ENCODE data around the gene TAF7L.

Gene TAF7L

DNA sequence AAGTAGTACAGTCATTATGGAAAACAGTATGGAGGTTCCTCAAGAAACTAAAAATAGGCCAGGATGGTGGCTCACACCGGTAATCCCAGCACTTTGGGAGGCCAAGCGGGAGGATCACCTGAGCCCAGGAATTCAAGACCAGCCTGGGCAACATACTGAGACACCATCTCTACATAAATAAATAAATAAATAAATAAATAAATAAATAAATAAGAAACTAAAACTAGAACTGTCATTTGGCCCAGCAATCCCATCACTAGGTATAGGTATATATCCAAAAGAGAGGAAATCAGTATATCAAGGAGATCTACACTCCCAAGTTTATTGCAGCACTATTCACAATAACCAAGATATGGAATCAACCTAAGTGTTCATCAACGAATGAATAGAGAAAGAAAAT is 4.5 kb upstream of the TAF7L start (continued):
- TF ChIP-seq, protein P1, sequence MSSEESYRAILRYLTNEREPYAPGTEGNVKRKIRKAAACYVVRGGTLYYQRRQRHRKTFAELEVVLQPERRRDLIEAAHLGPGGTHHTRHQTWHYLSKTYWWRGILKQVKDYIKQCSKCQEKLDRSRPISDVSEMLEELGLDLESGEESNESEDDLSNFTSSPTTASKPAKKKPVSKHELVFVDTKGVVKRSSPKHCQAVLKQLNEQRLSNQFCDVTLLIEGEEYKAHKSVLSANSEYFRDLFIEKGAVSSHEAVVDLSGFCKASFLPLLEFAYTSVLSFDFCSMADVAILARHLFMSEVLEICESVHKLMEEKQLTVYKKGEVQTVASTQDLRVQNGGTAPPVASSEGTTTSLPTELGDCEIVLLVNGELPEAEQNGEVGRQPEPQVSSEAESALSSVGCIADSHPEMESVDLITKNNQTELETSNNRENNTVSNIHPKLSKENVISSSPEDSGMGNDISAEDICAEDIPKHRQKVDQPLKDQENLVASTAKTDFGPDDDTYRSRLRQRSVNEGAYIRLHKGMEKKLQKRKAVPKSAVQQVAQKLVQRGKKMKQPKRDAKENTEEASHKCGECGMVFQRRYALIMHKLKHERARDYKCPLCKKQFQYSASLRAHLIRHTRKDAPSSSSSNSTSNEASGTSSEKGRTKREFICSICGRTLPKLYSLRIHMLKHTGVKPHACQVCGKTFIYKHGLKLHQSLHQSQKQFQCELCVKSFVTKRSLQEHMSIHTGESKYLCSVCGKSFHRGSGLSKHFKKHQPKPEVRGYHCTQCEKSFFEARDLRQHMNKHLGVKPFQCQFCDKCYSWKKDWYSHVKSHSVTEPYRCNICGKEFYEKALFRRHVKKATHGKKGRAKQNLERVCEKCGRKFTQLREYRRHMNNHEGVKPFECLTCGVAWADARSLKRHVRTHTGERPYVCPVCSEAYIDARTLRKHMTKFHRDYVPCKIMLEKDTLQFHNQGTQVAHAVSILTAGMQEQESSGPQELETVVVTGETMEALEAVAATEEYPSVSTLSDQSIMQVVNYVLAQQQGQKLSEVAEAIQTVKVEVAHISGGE (tag by site-specific recombination; conservative IDR thresholded peaks at IDR 0.05; ENCODE audit: low read depth) = peak; percentile 53; the same call in 1 of the 2 replicates
- TF ChIP-seq ZNF560 (tag by site-specific recombination; IDR thresholded peaks at IDR 0.05; ENCODE audit: borderline replicate concordance) = 0 out of 2 replicates have a peak, but pooled peaks have one; percentile 35
- peak; percentile 66 for TF ChIP-seq ZNF555 (tag by site-specific recombination; conservative IDR thresholded peaks at IDR 0.05)
- peak; percentile 22; the same call in 1 of the 2 replicates for TF ChIP-seq ZNF654 (tag by site-specific recombination; IDR thresholded peaks at IDR 0.05; ENCODE audit: low read depth)
- TF ChIP-seq ZNF623 (tag by site-specific recombination; IDR thresholded peaks at IDR 0.05) = peak; percentile 47; the same call in 1 of the 2 replicates
- 0 out of 2 replicates have a peak, but pooled peaks have one; percentile 35 for TF ChIP-seq ZXDB (tag by site-specific recombination; IDR thresholded peaks at IDR 0.05)

DNA sequence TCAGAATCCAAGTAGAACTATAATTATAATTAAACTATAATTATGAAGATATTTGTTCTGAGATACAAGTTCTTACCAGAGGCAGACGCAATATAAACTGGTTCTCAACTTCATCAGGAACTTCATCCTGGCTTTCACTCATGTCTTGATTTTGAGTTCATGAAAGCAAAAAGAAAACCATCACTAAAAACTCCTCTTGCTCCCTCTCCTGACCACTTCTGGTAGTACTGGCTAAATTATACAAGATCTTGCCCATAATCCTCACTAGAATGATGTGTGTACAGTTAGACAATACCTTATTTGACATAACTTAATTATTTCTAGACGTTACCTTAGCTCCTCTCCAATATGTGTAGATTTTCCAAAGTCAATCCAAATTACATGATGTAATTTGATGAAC is 3.7 kb downstream of the TAF7L start:
- no peak overlapping the region for H3K27ac ChIP-seq (ENCODE audit: extremely low read depth, low read depth, low read length)
- H3K4me1 ChIP-seq (ENCODE audit: control insufficient read depth, insufficient read depth, low read length) = no peaks in the 10 kb centered on the region; the same call in 1 of the 2 replicates
- H3K4me3 ChIP-seq (ENCODE audit: low read depth, low read length) = no peak overlapping the region
- no peaks in the 10 kb centered on the region for H3K36me3 ChIP-seq (ENCODE audit: control insufficient read depth in 2 of 2, insufficient read depth in 1 of 2, low read length in 2 of 2)
- CTCF ChIA-PET = interaction anchor here (0.5 to 2.6 kb wide), 18 partner anchors 8 to 772 kb away, joined by 3 to 9 read pairs (median 4); no protein-coding TSS in a partner anchor
- TF ChIP-seq ZNF654 (tag by site-specific recombination; IDR thresholded peaks at IDR 0.05; ENCODE audit: low read depth) = peak; percentile 80
- no peak for TF ChIP-seq ZFHX2 (tag by site-specific recombination; conservative IDR thresholded peaks at IDR 0.05)
- TF ChIP-seq, protein P2, sequence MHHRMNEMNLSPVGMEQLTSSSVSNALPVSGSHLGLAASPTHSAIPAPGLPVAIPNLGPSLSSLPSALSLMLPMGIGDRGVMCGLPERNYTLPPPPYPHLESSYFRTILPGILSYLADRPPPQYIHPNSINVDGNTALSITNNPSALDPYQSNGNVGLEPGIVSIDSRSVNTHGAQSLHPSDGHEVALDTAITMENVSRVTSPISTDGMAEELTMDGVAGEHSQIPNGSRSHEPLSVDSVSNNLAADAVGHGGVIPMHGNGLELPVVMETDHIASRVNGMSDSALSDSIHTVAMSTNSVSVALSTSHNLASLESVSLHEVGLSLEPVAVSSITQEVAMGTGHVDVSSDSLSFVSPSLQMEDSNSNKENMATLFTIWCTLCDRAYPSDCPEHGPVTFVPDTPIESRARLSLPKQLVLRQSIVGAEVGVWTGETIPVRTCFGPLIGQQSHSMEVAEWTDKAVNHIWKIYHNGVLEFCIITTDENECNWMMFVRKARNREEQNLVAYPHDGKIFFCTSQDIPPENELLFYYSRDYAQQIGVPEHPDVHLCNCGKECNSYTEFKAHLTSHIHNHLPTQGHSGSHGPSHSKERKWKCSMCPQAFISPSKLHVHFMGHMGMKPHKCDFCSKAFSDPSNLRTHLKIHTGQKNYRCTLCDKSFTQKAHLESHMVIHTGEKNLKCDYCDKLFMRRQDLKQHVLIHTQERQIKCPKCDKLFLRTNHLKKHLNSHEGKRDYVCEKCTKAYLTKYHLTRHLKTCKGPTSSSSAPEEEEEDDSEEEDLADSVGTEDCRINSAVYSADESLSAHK (tag by site-specific recombination; IDR thresholded peaks at IDR 0.05) = no peak
- TF ChIP-seq, protein P3, sequence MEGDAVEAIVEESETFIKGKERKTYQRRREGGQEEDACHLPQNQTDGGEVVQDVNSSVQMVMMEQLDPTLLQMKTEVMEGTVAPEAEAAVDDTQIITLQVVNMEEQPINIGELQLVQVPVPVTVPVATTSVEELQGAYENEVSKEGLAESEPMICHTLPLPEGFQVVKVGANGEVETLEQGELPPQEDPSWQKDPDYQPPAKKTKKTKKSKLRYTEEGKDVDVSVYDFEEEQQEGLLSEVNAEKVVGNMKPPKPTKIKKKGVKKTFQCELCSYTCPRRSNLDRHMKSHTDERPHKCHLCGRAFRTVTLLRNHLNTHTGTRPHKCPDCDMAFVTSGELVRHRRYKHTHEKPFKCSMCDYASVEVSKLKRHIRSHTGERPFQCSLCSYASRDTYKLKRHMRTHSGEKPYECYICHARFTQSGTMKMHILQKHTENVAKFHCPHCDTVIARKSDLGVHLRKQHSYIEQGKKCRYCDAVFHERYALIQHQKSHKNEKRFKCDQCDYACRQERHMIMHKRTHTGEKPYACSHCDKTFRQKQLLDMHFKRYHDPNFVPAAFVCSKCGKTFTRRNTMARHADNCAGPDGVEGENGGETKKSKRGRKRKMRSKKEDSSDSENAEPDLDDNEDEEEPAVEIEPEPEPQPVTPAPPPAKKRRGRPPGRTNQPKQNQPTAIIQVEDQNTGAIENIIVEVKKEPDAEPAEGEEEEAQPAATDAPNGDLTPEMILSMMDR (tag by site-specific recombination; IDR thresholded peaks at IDR 0.05) = peak; percentile 43; the same call in 1 of the 2 replicates
- TF ChIP-seq ZNF423 (tag by site-specific recombination; IDR thresholded peaks at IDR 0.05) = no peak
- TF ChIP-seq, protein P4, sequence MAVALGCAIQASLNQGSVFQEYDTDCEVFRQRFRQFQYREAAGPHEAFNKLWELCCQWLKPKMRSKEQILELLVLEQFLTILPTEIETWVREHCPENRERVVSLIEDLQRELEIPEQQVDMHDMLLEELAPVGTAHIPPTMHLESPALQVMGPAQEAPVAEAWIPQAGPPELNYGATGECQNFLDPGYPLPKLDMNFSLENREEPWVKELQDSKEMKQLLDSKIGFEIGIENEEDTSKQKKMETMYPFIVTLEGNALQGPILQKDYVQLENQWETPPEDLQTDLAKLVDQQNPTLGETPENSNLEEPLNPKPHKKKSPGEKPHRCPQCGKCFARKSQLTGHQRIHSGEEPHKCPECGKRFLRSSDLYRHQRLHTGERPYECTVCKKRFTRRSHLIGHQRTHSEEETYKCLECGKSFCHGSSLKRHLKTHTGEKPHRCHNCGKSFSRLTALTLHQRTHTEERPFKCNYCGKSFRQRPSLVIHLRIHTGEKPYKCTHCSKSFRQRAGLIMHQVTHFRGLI (tag by site-specific recombination; IDR thresholded peaks at IDR 0.05) = no peak
- TF ChIP-seq PRDM1 (tag by site-specific recombination; IDR thresholded peaks at IDR 0.05) = 0 out of 2 replicates have a peak, but pooled peaks have one; percentile 23
- POLR2A ChIA-PET = no interaction called here
- no peaks in the 10 kb centered on the region for H3K9me3 ChIP-seq (ENCODE audit: control insufficient read depth, insufficient read depth, low read depth, low read length)

DNA sequence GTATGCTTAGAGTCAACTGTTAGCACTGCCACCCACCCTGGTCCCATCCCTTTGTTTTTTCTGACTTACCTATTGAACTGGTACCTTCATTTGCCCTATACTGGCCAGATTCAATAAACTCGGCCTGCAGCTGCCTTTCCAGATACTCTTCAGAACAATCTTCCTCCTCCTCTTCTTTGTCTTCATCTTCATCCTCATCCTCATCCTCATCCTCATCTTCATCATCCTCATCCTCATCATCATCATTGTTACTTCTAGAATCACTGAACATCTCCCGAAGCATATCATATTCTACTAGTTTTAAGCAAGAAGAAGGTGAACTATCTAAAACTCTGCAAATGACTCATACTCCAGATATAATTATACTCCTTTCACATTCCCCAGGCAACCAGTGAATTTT is 14.9 kb downstream of the TAF7L start:
- Histone ChIP-seq H3K4me1 (ENCODE audit: control insufficient read depth, insufficient read depth, low read length) (no peaks in the 10 kb centered on the region), H3K27ac (ENCODE audit: extremely low read depth, low read depth, low read length) (no peak overlapping the region), H3K4me3 (ENCODE audit: low read depth, low read length) (no peak overlapping the region), H3K36me3 (ENCODE audit: control insufficient read depth in 2 of 2, insufficient read depth in 1 of 2, low read length in 2 of 2) (no peaks in the 10 kb centered on the region), H3K9me3 (ENCODE audit: control insufficient read depth, insufficient read depth, low read depth, low read length) (no peaks in the 10 kb centered on the region; the same call in 1 of the 2 replicates)
- ChIA-PET POLR2A (no interaction called here), CTCF (interaction anchor here (1.0 kb wide), 1 partner anchor 11 kb away, joined by 4 read pairs; no protein-coding TSS in a partner anchor)
- no peak for TF ChIP-seq ZNF354C (tag by site-specific recombination; IDR thresholded peaks at IDR 0.05; ENCODE audit: borderline replicate concordance, low read depth)
- TF ChIP-seq, protein P5, sequence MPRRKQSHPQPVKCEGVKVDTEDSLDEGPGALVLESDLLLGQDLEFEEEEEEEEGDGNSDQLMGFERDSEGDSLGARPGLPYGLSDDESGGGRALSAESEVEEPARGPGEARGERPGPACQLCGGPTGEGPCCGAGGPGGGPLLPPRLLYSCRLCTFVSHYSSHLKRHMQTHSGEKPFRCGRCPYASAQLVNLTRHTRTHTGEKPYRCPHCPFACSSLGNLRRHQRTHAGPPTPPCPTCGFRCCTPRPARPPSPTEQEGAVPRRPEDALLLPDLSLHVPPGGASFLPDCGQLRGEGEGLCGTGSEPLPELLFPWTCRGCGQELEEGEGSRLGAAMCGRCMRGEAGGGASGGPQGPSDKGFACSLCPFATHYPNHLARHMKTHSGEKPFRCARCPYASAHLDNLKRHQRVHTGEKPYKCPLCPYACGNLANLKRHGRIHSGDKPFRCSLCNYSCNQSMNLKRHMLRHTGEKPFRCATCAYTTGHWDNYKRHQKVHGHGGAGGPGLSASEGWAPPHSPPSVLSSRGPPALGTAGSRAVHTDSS (tag by site-specific recombination; IDR thresholded peaks at IDR 0.05) = peak; percentile 98

Data from HEK293 (cell line).